ENCODE results near the gene ADGRE2.

DNA sequence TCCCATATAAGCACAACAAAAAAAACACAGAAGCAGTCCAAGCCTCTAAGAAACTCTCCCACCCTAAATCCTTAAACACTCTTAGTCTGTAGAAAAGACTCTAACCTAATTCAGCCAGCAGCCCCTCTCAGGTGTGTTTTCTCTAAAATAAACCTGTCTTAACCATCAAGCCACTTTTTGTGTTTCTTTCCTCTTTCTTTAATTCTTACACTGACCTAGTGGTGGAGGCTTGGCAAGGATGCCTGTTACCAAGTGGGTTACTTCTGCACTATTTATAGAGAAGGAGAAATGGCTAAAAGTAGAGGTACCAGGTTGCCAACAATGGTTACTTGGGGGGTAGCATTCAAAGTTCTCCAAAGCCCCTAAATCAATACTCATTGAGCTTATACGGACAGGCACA lies 44.8 kb downstream of the ADGRE2 start:
- TF ChIP-seq POLR2A (IDR thresholded peaks at IDR 0.05; ENCODE audit: low read length), result no peak
- TF ChIP-seq, protein P1, sequence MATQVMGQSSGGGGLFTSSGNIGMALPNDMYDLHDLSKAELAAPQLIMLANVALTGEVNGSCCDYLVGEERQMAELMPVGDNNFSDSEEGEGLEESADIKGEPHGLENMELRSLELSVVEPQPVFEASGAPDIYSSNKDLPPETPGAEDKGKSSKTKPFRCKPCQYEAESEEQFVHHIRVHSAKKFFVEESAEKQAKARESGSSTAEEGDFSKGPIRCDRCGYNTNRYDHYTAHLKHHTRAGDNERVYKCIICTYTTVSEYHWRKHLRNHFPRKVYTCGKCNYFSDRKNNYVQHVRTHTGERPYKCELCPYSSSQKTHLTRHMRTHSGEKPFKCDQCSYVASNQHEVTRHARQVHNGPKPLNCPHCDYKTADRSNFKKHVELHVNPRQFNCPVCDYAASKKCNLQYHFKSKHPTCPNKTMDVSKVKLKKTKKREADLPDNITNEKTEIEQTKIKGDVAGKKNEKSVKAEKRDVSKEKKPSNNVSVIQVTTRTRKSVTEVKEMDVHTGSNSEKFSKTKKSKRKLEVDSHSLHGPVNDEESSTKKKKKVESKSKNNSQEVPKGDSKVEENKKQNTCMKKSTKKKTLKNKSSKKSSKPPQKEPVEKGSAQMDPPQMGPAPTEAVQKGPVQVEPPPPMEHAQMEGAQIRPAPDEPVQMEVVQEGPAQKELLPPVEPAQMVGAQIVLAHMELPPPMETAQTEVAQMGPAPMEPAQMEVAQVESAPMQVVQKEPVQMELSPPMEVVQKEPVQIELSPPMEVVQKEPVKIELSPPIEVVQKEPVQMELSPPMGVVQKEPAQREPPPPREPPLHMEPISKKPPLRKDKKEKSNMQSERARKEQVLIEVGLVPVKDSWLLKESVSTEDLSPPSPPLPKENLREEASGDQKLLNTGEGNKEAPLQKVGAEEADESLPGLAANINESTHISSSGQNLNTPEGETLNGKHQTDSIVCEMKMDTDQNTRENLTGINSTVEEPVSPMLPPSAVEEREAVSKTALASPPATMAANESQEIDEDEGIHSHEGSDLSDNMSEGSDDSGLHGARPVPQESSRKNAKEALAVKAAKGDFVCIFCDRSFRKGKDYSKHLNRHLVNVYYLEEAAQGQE (IDR thresholded peaks at IDR 0.05), result no peak
- no peak for TF ChIP-seq ZFP36 (IDR thresholded peaks at IDR 0.05; ENCODE audit: borderline replicate concordance, partially characterized antibody)
- no peak for TF ChIP-seq CEBPB (IDR thresholded peaks at IDR 0.05)
- TF ChIP-seq HOXB13 (CRISPR knock-in tag; IDR thresholded peaks at IDR 0.05; ENCODE audit: low read depth), result no peak
- TF ChIP-seq, protein P2, sequence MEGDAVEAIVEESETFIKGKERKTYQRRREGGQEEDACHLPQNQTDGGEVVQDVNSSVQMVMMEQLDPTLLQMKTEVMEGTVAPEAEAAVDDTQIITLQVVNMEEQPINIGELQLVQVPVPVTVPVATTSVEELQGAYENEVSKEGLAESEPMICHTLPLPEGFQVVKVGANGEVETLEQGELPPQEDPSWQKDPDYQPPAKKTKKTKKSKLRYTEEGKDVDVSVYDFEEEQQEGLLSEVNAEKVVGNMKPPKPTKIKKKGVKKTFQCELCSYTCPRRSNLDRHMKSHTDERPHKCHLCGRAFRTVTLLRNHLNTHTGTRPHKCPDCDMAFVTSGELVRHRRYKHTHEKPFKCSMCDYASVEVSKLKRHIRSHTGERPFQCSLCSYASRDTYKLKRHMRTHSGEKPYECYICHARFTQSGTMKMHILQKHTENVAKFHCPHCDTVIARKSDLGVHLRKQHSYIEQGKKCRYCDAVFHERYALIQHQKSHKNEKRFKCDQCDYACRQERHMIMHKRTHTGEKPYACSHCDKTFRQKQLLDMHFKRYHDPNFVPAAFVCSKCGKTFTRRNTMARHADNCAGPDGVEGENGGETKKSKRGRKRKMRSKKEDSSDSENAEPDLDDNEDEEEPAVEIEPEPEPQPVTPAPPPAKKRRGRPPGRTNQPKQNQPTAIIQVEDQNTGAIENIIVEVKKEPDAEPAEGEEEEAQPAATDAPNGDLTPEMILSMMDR (IDR thresholded peaks at IDR 0.05), result no peak
- TF ChIP-seq SREBF2 (IDR thresholded peaks at IDR 0.05), result no peak
- no peak for TF ChIP-seq MAX (IDR thresholded peaks at IDR 0.05)
- no peak for TF ChIP-seq EP300 (IDR thresholded peaks at IDR 0.05)
- no peak for TF ChIP-seq RAD21 (conservative IDR thresholded peaks at IDR 0.05 in 1 of 2, IDR thresholded peaks at IDR 0.05 in 1 of 2)
- TF ChIP-seq RCOR1 (IDR thresholded peaks at IDR 0.05; ENCODE audit: low read depth, low read length), result no peak
- TF ChIP-seq MYC (IDR thresholded peaks at IDR 0.05; ENCODE audit: borderline replicate concordance, low read length), result no peak
- no peak for TF ChIP-seq POLR2AphosphoS2 (conservative IDR thresholded peaks at IDR 0.05; ENCODE audit: low read length)
- no peak for TF ChIP-seq HMGXB4 (CRISPR knock-in tag; IDR thresholded peaks at IDR 0.05; ENCODE audit: borderline replicate concordance)
